Posterior vena cava (tissue), 2 donors: ENCODE results near the gene USF1. TPM values are rescaled to one million over a fixed set of nuclear protein-coding genes. Genes with fewer than 3 reads are reported as not detected.
A peak's percentile ranks its signal among the peaks of the same experiment; 100 is the strongest.
"Not testable (repeated sequence)": the region's sequence is repeated elsewhere in the genome, so short reads cannot be mapped to it uniquely, and the experiment has no call there.

Source experiments
- DNase-seq: peaks from one replicate; pipeline ENCODE4 v3.0.0-alpha.2; 2020; ENCODE audit warnings: low spot score
- intact Hi-C, 2 donors: fragments of 100-400 bp; cut with DNase I; formaldehyde crosslinking; loops; one replicate each; pipeline versions ENCODE4 v1.14.1 to v1.14.2; 2022 to 2023
- total RNA-seq, 2 donors: library from RNA; stranded (reverse); fragmentation: NEBNext Ultra II Directional; extraction: Animal tissue kit (Norgen Biotek cat#: 25700); gene quantifications; one replicate each; pipeline ENCODE4 v1.2.1, GENCODE V29; 2021
- donor health status: DM: yes; HTN: yes; CAD: no.
- donor health status: DM: yes; HTN: yes; CAD: no.

Gene USF1
- total RNA-seq, 2 donors from 2014 or later = 33.5 to 40.0 TPM

- intact Hi-C loops = no loop called here
- no peak for DNase-seq
These were observed 8.5 kb upstream of the USF1 start for GRCh38 chr1:161054232-161054631.

- intact Hi-C loops = no loop called here
- no peak for DNase-seq
These were observed 7.1 kb upstream of the USF1 start for GRCh38 chr1:161052899-161053298.

GRCh38 chr1:161051219-161051618, 5.4 kb upstream of the USF1 start:
- DNase-seq = no peak
- intact Hi-C loops = no loop called here

- DNase-seq = no peak
- intact Hi-C loops = no loop called here
These were observed 3.4 kb upstream of the USF1 start for GRCh38 chr1:161048949-161049722.

- intact Hi-C loops = no loop called here
- DNase-seq = no peak
These were observed 2.0 kb upstream of the USF1 start for GRCh38 chr1:161047436-161048420.

- intact Hi-C loops = no loop called here
- no peak for DNase-seq
These were observed 940 bp upstream of the USF1 start for GRCh38 chr1:161046605-161047228.

- intact Hi-C loops = no loop called here
- peak; percentile 91 for DNase-seq
These were observed 655 bp downstream of the USF1 start for GRCh38 chr1:161044908-161045735.

GRCh38 chr1:161044535-161044907, 1.3 kb downstream of the USF1 start:
- DNase-seq = no peak
- intact Hi-C loops = no loop called here

- no peak for DNase-seq
- intact Hi-C loops = no loop called here
These were observed 6.2 kb downstream of the USF1 start for GRCh38 chr1:161039546-161039945.

- intact Hi-C loops = no loop called here
- no peak for DNase-seq
These were observed 6.6 kb downstream of the USF1 start for GRCh38 chr1:161039154-161039545.

- intact Hi-C loops = no loop called here
- peak; percentile 90 for DNase-seq
These were observed 7.1 kb downstream of the USF1 start, which contains the start of gene TSTD1 for GRCh38 chr1:161038523-161039153. TSTD1 (minus strand) TSS chr1:161038964; CDS start chr1:161038889, 75 bp downstream.

GRCh38 chr1:161037661-161038522, 7.9 kb downstream of the USF1 start:
- intact Hi-C loops = no loop called here
- no peak for DNase-seq

- DNase-seq = no peak
- intact Hi-C loops = no loop called here
These were observed 12.0 kb downstream of the USF1 start for GRCh38 chr1:161033751-161034150.

- intact Hi-C loops = no loop called here
- no peak for DNase-seq
These were observed 13.4 kb downstream of the USF1 start for GRCh38 chr1:161032409-161032808.

GRCh38 chr1:161031874-161032273, 13.9 kb downstream of the USF1 start:
- intact Hi-C loops = no loop called here
- no peak for DNase-seq

- DNase-seq, intact Hi-C loops: not testable (repeated sequence)
These were observed 16.3 kb downstream of the USF1 start for GRCh38 chr1:161029466-161029865.

GRCh38 chr1:161026954-161027353, 18.8 kb downstream of the USF1 start:
- DNase-seq, intact Hi-C loops: not testable (repeated sequence)

- intact Hi-C loops = not testable (repeated sequence)
These were observed 23.3 kb downstream of the USF1 start for GRCh38 chr1:161022432-161022831.

More at GRCh38 chr1:161022432-161022831, 23.3 kb downstream of the USF1 start:
- not testable (repeated sequence) for DNase-seq
